HEK293 (cell line): ENCODE measurements around the gene PIGO.

Experiments
- CTCF ChIA-PET: fragments of 350-600 bp; formaldehyde crosslinking; extraction: SDS; loops from one replicate; lab custom pipeline; 2021; ENCODE audit warnings: antibody characterized with exemption; lab: Yijun Ruan, JAX
- POLR2A ChIA-PET: fragments of 300-600 bp; formaldehyde crosslinking; extraction: SDS; loops from one replicate; lab custom pipeline; 2020; ENCODE audit warnings: antibody characterized with exemption, inconsistent platforms; lab: Yijun Ruan, JAX
- H3K27ac ChIP-seq: fragments of 200-500 bp; sonication (Bioruptor generic); 2 replicates; pipeline ENCODE4 v1.5.1; 2014; ENCODE audit warnings: low read depth, low read length, control low read depth, inconsistent platforms; ENCODE audit errors: extremely low read depth
- H3K36me3 ChIP-seq, 2 experiments: fragments of 200-500 bp in 1 of 2; sonication (Bioruptor generic) in 1 of 2; 1 replicate in 1 of 2; 2 replicates in 1 of 2; pipeline ENCODE4 v1.5.1; 2014 to 2017; ENCODE audit warnings: inconsistent platforms in 2 of 2, low read length in 2 of 2; ENCODE audit not compliant: control insufficient read depth in 2 of 2, insufficient read depth in 1 of 2
- H3K4me1 ChIP-seq: fragments of 200-500 bp; sonication (Bioruptor generic); 2 replicates; pipeline ENCODE4 v1.5.1; 2014; ENCODE audit warnings: mild to moderate bottlenecking, low read length, inconsistent platforms; ENCODE audit not compliant: control insufficient read depth, insufficient read depth
- H3K4me3 ChIP-seq: 2 replicates; pipeline ENCODE4 v1.5.1; 2011; ENCODE audit warnings: low read depth, mild to moderate bottlenecking, control low read depth, low read length, moderate library complexity
- H3K9me3 ChIP-seq: fragments of 200-500 bp; sonication (Bioruptor generic); 2 replicates; pipeline ENCODE4 v1.5.1; 2014; ENCODE audit warnings: low read depth, low read length, inconsistent platforms; ENCODE audit not compliant: control insufficient read depth, insufficient read depth
- ELK4 ChIP-seq: IDR thresholded peaks from 2 replicates; pipeline ENCODE4 v1.6.1; 2011; ENCODE audit warnings: mild to moderate bottlenecking, low read depth, low read length, borderline replicate concordance
- PRDM6 ChIP-seq: fragments of 450-650 bp; formaldehyde crosslinking; IDR thresholded peaks from 2 replicates; pipeline ENCODE4 v1.5.1; 2017; ENCODE audit warnings: missing biosample characterization, missing genetic modification characterization
- REPIN1 ChIP-seq: fragments of 450-650 bp; formaldehyde crosslinking; IDR thresholded peaks from 2 replicates; pipeline ENCODE4 v1.5.1; 2017; ENCODE audit warnings: missing biosample characterization, missing genetic modification characterization, low read depth
- SCRT2 ChIP-seq: fragments of 450-650 bp; formaldehyde crosslinking; IDR thresholded peaks from 2 replicates; pipeline ENCODE4 v1.5.1; 2016; ENCODE audit warnings: missing biosample characterization, missing genetic modification characterization
- SP7 ChIP-seq: fragments of 450-650 bp; formaldehyde crosslinking; IDR thresholded peaks from 2 replicates; pipeline ENCODE4 v1.5.1; 2016; ENCODE audit warnings: missing biosample characterization, missing genetic modification characterization
- ZBTB1 ChIP-seq: fragments of 450-650 bp; formaldehyde crosslinking; IDR thresholded peaks from 2 replicates; pipeline ENCODE4 v1.5.1; 2016; ENCODE audit warnings: missing biosample characterization, missing genetic modification characterization
- ZBTB10 ChIP-seq: fragments of 450-650 bp; formaldehyde crosslinking; IDR thresholded peaks from 2 replicates; pipeline ENCODE4 v1.5.1; 2016; ENCODE audit warnings: missing biosample characterization, missing genetic modification characterization
- ZBTB17 ChIP-seq: fragments of 450-650 bp; formaldehyde crosslinking; IDR thresholded peaks from 2 replicates; pipeline ENCODE4 v1.5.1; 2016; ENCODE audit warnings: missing biosample characterization, missing genetic modification characterization
- ZBTB20 ChIP-seq: fragments of 450-650 bp; formaldehyde crosslinking; IDR thresholded peaks from 2 replicates; pipeline ENCODE4 v1.5.1; 2016; ENCODE audit warnings: missing biosample characterization, missing genetic modification characterization
- ZNF114 ChIP-seq: fragments of 450-650 bp; formaldehyde crosslinking; IDR thresholded peaks from 2 replicates; pipeline ENCODE4 v1.5.0; 2017; ENCODE audit warnings: missing biosample characterization, missing genetic modification characterization
- ZNF221 ChIP-seq: fragments of 450-650 bp; formaldehyde crosslinking; IDR thresholded peaks from 2 replicates; pipeline ENCODE4 v1.5.1; 2017; ENCODE audit warnings: missing biosample characterization, missing genetic modification characterization, borderline replicate concordance
- ZNF248 ChIP-seq: fragments of 450-650 bp; formaldehyde crosslinking; IDR thresholded peaks from 2 replicates; pipeline ENCODE4 v1.5.1; 2017; ENCODE audit warnings: missing biosample characterization, missing genetic modification characterization
- ZNF335 ChIP-seq: fragments of 450-650 bp; formaldehyde crosslinking; conservative IDR thresholded peaks from 2 replicates; pipeline ENCODE4 v1.5.1; 2016; ENCODE audit warnings: missing biosample characterization, missing genetic modification characterization
- ZNF37A ChIP-seq: fragments of 450-650 bp; IDR thresholded peaks from 2 replicates; pipeline ENCODE4 v1.5.1; 2018; ENCODE audit warnings: missing biosample characterization, missing genetic modification characterization
- ZNF391 ChIP-seq: fragments of 450-650 bp; formaldehyde crosslinking; IDR thresholded peaks from 2 replicates; pipeline ENCODE4 v1.5.1; 2016; ENCODE audit warnings: low read depth, missing biosample characterization, missing genetic modification characterization, borderline replicate concordance
- ZNF501 ChIP-seq: fragments of 450-650 bp; formaldehyde crosslinking; IDR thresholded peaks from 2 replicates; pipeline ENCODE4 v1.5.1; 2016; ENCODE audit warnings: missing biosample characterization, missing genetic modification characterization
- ZNF548 ChIP-seq: fragments of 450-650 bp; formaldehyde crosslinking; IDR thresholded peaks from 2 replicates; pipeline ENCODE4 v1.5.1; 2016; ENCODE audit warnings: missing biosample characterization, missing genetic modification characterization
- ZNF549 ChIP-seq: fragments of 450-650 bp; IDR thresholded peaks from 2 replicates; pipeline ENCODE4 v1.5.1; 2018; ENCODE audit warnings: missing biosample characterization, missing genetic modification characterization, mild to moderate bottlenecking, inconsistent platforms, moderate library complexity
- ZNF596 ChIP-seq: fragments of 450-650 bp; IDR thresholded peaks from 2 replicates; pipeline ENCODE4 v1.5.0; 2018; ENCODE audit warnings: missing biosample characterization, mild to moderate bottlenecking, missing genetic modification characterization, moderate library complexity
- ZNF621 ChIP-seq: fragments of 450-650 bp; formaldehyde crosslinking; IDR thresholded peaks from 2 replicates; pipeline ENCODE4 v1.5.1; 2017; ENCODE audit warnings: missing biosample characterization, missing genetic modification characterization
- ZNF692 ChIP-seq: fragments of 450-650 bp; formaldehyde crosslinking; IDR thresholded peaks from 2 replicates; pipeline ENCODE4 v1.5.1; 2016; ENCODE audit warnings: missing biosample characterization, missing genetic modification characterization
- TF ChIP-seq, protein P1 (sequence below): fragments of 450-650 bp; formaldehyde crosslinking; IDR thresholded peaks from 2 replicates; pipeline ENCODE4 v1.5.1; 2017; ENCODE audit warnings: missing biosample characterization, mild to moderate bottlenecking, missing genetic modification characterization, moderate library complexity
- TF ChIP-seq, protein P2 (sequence below): fragments of 450-650 bp; formaldehyde crosslinking; IDR thresholded peaks from 2 replicates; pipeline ENCODE4 v1.5.1; 2016; ENCODE audit warnings: missing biosample characterization, missing genetic modification characterization
- TF ChIP-seq, protein P3 (sequence below): fragments of 450-650 bp; formaldehyde crosslinking; IDR thresholded peaks from 2 replicates; pipeline ENCODE4 v1.5.1; 2016; ENCODE audit warnings: missing biosample characterization, missing genetic modification characterization

PIGO gene

GRCh38 chr9:35116898-35117551 lies 20.6 kb upstream of the PIGO start (continued):
- TF ChIP-seq ZNF692: no peak
- TF ChIP-seq ZNF549 (tag by site-specific recombination): no peak
- TF ChIP-seq ZBTB20 (tag by site-specific recombination): no peak
- TF ChIP-seq, protein P1, sequence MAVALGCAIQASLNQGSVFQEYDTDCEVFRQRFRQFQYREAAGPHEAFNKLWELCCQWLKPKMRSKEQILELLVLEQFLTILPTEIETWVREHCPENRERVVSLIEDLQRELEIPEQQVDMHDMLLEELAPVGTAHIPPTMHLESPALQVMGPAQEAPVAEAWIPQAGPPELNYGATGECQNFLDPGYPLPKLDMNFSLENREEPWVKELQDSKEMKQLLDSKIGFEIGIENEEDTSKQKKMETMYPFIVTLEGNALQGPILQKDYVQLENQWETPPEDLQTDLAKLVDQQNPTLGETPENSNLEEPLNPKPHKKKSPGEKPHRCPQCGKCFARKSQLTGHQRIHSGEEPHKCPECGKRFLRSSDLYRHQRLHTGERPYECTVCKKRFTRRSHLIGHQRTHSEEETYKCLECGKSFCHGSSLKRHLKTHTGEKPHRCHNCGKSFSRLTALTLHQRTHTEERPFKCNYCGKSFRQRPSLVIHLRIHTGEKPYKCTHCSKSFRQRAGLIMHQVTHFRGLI (tag by site-specific recombination): no peak
- no peak for TF ChIP-seq ZNF391 (tag by site-specific recombination)
- TF ChIP-seq, protein P2, sequence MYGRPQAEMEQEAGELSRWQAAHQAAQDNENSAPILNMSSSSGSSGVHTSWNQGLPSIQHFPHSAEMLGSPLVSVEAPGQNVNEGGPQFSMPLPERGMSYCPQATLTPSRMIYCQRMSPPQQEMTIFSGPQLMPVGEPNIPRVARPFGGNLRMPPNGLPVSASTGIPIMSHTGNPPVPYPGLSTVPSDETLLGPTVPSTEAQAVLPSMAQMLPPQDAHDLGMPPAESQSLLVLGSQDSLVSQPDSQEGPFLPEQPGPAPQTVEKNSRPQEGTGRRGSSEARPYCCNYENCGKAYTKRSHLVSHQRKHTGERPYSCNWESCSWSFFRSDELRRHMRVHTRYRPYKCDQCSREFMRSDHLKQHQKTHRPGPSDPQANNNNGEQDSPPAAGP (tag by site-specific recombination): no peak
- no peak; the same call in 1 of the 2 replicates for TF ChIP-seq SCRT2 (tag by site-specific recombination)
- no peak for TF ChIP-seq ZBTB17 (tag by site-specific recombination)
- no peak for TF ChIP-seq PRDM6

- H3K27ac ChIP-seq: 0 out of 2 replicates have a peak overlapping the region, but pooled peaks have one; percentile 18
- H3K36me3 ChIP-seq: no peaks in the 10 kb centered on the region
- POLR2A ChIA-PET: interaction anchor here (0.6 to 4.3 kb wide), 9 partner anchors 14 to 863 kb away, joined by 3 to 92 read pairs (median 4); partner anchors contain the start of genes CCDC107, PIGO, RMRP and STOML2
- peaks cover 15% of the 10 kb centered on the region for H3K4me1 ChIP-seq
- CTCF ChIA-PET: interaction anchor here (0.6 to 6.8 kb wide), 16 partner anchors 10 to 557 kb away, joined by 3 to 58 read pairs (median 4); partner anchors contain the start of gene CA9
- no peaks in the 10 kb centered on the region for H3K9me3 ChIP-seq
- H3K4me3 ChIP-seq: peak overlapping the region; percentile 48
- no peak for TF ChIP-seq ELK4
- TF ChIP-seq ZNF621: no peak
- no peak for TF ChIP-seq ZNF37A (tag by site-specific recombination)
- TF ChIP-seq ZNF596 (tag by site-specific recombination): no peak
- no peak for TF ChIP-seq ZNF248
- TF ChIP-seq ZBTB1 (tag by site-specific recombination): no peak
- TF ChIP-seq ZNF501 (tag by site-specific recombination): no peak
- 0 out of 2 replicates have a peak, but pooled peaks have one; percentile 57 for TF ChIP-seq ZBTB10 (tag by site-specific recombination)
- TF ChIP-seq REPIN1: no peak
- peak; percentile 84 for TF ChIP-seq ZNF335 (tag by site-specific recombination)
- TF ChIP-seq ZNF221 (tag by site-specific recombination): no peak
- no peak for TF ChIP-seq ZNF114 (tag by site-specific recombination)
- TF ChIP-seq SP7 (tag by site-specific recombination): 0 out of 2 replicates have a peak, but pooled peaks have one; percentile 24
- TF ChIP-seq SCRT2 (tag by site-specific recombination): peak; percentile 52; the same call in 1 of the 2 replicates
- no peak for TF ChIP-seq ZNF548 (tag by site-specific recombination)
- TF ChIP-seq, protein P3, sequence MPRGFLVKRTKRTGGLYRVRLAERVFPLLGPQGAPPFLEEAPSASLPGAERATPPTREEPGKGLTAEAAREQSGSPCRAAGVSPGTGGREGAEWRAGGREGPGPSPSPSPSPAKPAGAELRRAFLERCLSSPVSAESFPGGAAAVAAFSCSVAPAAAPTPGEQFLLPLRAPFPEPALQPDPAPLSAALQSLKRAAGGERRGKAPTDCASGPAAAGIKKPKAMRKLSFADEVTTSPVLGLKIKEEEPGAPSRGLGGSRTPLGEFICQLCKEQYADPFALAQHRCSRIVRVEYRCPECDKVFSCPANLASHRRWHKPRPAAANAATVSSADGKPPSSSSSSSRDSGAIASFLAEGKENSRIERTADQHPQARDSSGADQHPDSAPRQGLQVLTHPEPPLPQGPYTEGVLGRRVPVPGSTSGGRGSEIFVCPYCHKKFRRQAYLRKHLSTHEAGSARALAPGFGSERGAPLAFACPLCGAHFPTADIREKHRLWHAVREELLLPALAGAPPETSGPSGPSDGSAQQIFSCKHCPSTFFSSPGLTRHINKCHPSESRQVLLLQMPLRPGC (tag by site-specific recombination): no peak
Measured at GRCh38 chr9:35116539-35116897, 20.1 kb upstream of the PIGO start.
